MCF 10A (cell line): ENCODE measurements around the gene BOD1L1. TPM values are rescaled to one million over a fixed set of nuclear protein-coding genes. Genes with fewer than 3 reads are reported as not detected.

ENCODE experiments used
- BruUV-seq: library from RNA; stranded (reverse); fragments of 400-500 nt; replicated peaks from 2 replicates; lab custom pipeline; 2021; lab: Mats Ljungman, UMichigan
- CTCF ChIA-PET: fragments of 300-600 bp; sonication (Branson Sonifier 250); formaldehyde crosslinking; extraction: SDS; loops from one replicate; lab custom pipeline; 2021; ENCODE audit warnings: antibody characterized with exemption, inconsistent platforms; lab: Yijun Ruan, JAX
- POLR2A ChIA-PET: fragments of 300-600, 350-650 bp; sonication (Branson Sonifier 250); formaldehyde crosslinking; extraction: SDS; loops from one replicate; lab custom pipeline; 2020; ENCODE audit warnings: antibody characterized with exemption, inconsistent platforms; lab: Yijun Ruan, JAX
- DNase-seq: peaks from one replicate; pipeline ENCODE4 v3.0.0-alpha.2; 2018; ENCODE audit not compliant: unreplicated experiment
- H3K27ac Mint-ChIP-seq: one replicate; pipeline ENCODE4 v1.8.0; 2022; ENCODE audit warnings: mild to moderate bottlenecking, low read depth, mixed read lengths; ENCODE audit not compliant: unreplicated experiment
- H3K27me3 Mint-ChIP-seq: one replicate; pipeline ENCODE4 v1.8.0; 2022; ENCODE audit warnings: mixed read lengths; ENCODE audit not compliant: insufficient read depth, unreplicated experiment
- H3K36me3 Mint-ChIP-seq: one replicate; pipeline ENCODE4 v1.8.0; 2022; ENCODE audit warnings: mild to moderate bottlenecking, moderate library complexity, mixed read lengths; ENCODE audit not compliant: insufficient read depth, unreplicated experiment
- H3K4me1 Mint-ChIP-seq: one replicate; pipeline ENCODE4 v1.8.0; 2022; ENCODE audit warnings: mixed read lengths; ENCODE audit not compliant: insufficient read depth, unreplicated experiment
- H3K4me3 Mint-ChIP-seq: one replicate; pipeline ENCODE4 v1.8.0; 2022; ENCODE audit warnings: mild to moderate bottlenecking, moderate library complexity, mixed read lengths; ENCODE audit not compliant: unreplicated experiment
- H3K9me3 Mint-ChIP-seq: one replicate; pipeline ENCODE4 v1.8.0; 2022; ENCODE audit warnings: mixed read lengths; ENCODE audit not compliant: unreplicated experiment
- intact Hi-C: fragments of 100-400 bp; cut with micrococcal nuclease; formaldehyde crosslinking; loops from 2 replicates; pipeline ENCODE4 v1.14.1; 2022
- total RNA-seq: library from RNA; stranded (reverse); gene quantifications from 2 replicates; pipeline ENCODE4 v1.2.3, GENCODE V29; 2022
- TF ChIP-seq, protein P1 (sequence below): fragments of 200-600 bp; IDR thresholded peaks from one replicate; pipeline ENCODE4 v1.8.0; 2022; ENCODE audit warnings: antibody characterized with exemption, mild to moderate bottlenecking; ENCODE audit not compliant: unreplicated experiment

The BOD1L1 gene
- total RNA-seq, 1 experiment from 2014 or later: 46.8 TPM

DNA sequence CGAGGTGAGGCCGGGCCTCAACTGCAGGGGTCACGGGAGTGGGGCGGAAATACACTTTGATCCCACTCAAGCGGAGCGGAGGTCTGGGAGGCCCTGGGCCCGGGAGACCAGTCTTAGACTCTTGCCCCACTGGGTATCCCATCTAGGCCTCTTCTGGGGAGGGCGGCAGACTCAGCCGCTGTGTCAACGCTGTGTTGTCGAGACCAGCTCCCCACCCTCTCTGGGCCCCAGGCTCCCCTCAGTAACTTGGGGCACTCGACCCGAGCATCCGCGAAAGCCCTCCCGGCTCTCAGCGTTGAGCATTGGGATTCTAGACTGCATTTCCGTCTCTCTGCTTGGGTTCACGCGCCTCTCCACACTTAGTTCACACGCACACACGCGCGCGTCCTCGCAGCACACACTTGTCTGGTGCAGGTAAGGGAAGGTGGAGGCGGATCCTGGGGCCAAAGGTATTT, 84.9 kb downstream of the BOD1L1 start:
- DNase-seq: no peak
- POLR2A ChIA-PET: no interaction called here
- Mint-ChIP-seq H3K9me3 (peaks cover 5% of the 10 kb centered on the region), H3K36me3 (no peaks in the 10 kb centered on the region), H3K4me1 (no peaks in the 10 kb centered on the region), H3K4me3 (peak overlapping the region; percentile 38), H3K27me3 (no peaks in the 10 kb centered on the region), H3K27ac (no peak overlapping the region)
- intact Hi-C loops: no loop called here
- BruUV-seq: no TSS peak
- TF ChIP-seq, protein P1, sequence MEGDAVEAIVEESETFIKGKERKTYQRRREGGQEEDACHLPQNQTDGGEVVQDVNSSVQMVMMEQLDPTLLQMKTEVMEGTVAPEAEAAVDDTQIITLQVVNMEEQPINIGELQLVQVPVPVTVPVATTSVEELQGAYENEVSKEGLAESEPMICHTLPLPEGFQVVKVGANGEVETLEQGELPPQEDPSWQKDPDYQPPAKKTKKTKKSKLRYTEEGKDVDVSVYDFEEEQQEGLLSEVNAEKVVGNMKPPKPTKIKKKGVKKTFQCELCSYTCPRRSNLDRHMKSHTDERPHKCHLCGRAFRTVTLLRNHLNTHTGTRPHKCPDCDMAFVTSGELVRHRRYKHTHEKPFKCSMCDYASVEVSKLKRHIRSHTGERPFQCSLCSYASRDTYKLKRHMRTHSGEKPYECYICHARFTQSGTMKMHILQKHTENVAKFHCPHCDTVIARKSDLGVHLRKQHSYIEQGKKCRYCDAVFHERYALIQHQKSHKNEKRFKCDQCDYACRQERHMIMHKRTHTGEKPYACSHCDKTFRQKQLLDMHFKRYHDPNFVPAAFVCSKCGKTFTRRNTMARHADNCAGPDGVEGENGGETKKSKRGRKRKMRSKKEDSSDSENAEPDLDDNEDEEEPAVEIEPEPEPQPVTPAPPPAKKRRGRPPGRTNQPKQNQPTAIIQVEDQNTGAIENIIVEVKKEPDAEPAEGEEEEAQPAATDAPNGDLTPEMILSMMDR: no peak
- CTCF ChIA-PET: interaction anchor here (0.7 to 2.4 kb wide), 2 partner anchors 10 to 689 kb away, joined by 4 to 9 read pairs; no protein-coding TSS in a partner anchor

DNA sequence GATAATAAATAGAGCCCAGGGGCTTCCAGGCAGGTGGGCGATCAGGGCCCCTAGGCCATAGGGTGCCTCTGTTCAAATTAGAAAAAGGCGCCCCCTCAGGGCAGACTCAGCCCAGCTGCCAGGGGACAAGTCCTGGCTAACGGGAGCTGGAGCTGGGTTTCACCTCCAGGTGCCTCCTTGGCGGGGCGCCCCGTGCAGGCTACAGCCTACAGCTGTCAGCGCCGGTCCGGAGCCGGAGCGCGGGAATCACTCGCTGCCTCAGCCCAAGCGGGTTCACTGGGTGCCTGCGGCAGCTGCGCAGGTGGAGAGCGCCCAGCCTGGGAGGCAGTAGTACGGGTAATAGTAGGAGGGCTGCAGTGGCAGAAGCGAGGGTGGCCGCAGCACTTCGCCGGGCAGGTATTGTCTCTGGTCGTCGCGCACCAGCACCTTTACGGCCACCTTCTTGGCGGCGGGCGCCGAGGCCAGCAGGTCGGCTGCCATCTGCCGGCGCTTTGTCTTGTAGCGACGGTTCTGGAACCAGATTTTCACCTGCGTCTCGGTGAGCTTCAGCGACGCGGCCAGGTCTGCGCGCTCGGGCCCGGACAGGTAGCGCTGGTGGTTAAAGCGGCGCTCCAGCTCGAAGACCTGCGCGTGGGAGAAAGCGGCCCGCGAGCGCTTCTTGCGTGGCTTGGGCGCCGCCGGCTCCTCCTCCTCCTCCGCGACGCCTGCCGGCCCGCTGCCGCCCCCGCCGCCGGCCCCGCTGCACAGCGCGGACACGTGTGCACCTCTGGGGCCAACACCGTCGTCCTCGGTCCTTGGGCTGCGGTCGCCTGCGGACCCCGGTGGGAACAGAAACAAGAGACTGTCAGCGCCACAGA, 85.6 kb downstream of the BOD1L1 start:
- ChIA-PET POLR2A (no interaction called here), CTCF (interaction anchor here (0.7 to 1.5 kb wide), 2 partner anchors 10 to 689 kb away, joined by 4 read pairs; no protein-coding TSS in a partner anchor)
- intact Hi-C loops: no loop called here
- no peak for DNase-seq
- no peaks in the 10 kb centered on the region for H3K4me1 Mint-ChIP-seq
- no peak overlapping the region for H3K27ac Mint-ChIP-seq
- H3K27me3 Mint-ChIP-seq: no peaks in the 10 kb centered on the region
- no peak overlapping the region for H3K4me3 Mint-ChIP-seq
- peaks cover 5% of the 10 kb centered on the region for H3K9me3 Mint-ChIP-seq
- TF ChIP-seq, protein P1: no peak
- no peaks in the 10 kb centered on the region for H3K36me3 Mint-ChIP-seq
- no TSS peak for BruUV-seq

DNA sequence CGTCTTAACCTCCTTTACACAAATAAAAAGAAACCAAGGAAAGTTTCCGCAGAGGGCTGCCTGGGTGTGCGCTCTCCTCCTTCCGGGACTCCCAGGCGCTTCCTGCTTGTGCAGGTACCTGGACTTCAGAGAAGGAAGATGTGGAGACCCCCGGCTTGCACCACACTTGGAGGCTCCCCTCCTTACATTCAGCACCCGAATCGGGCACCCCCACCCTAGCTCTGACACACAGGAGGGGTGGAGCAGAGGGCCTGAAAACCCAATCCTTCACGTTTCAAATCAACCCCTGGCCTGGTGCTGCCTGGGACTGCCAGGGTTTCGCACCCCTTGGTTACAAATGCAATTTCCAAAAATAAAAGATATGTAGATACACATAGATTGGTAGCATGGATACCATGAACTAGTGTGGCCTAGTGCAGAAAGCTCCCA, 86.3 kb downstream of the BOD1L1 start:
- TF ChIP-seq, protein P1: no peak
- Mint-ChIP-seq H3K4me3 (no peak overlapping the region), H3K27ac (no peak overlapping the region), H3K4me1 (no peaks in the 10 kb centered on the region), H3K27me3 (no peaks in the 10 kb centered on the region), H3K36me3 (no peaks in the 10 kb centered on the region), H3K9me3 (peaks cover 5% of the 10 kb centered on the region)
- BruUV-seq: no TSS peak
- POLR2A ChIA-PET: no interaction called here
- intact Hi-C loops: no loop called here
- CTCF ChIA-PET: interaction anchor here (1.5 kb wide), 1 partner anchor 689 kb away, joined by 4 read pairs; no protein-coding TSS in a partner anchor
- DNase-seq: no peak

DNA sequence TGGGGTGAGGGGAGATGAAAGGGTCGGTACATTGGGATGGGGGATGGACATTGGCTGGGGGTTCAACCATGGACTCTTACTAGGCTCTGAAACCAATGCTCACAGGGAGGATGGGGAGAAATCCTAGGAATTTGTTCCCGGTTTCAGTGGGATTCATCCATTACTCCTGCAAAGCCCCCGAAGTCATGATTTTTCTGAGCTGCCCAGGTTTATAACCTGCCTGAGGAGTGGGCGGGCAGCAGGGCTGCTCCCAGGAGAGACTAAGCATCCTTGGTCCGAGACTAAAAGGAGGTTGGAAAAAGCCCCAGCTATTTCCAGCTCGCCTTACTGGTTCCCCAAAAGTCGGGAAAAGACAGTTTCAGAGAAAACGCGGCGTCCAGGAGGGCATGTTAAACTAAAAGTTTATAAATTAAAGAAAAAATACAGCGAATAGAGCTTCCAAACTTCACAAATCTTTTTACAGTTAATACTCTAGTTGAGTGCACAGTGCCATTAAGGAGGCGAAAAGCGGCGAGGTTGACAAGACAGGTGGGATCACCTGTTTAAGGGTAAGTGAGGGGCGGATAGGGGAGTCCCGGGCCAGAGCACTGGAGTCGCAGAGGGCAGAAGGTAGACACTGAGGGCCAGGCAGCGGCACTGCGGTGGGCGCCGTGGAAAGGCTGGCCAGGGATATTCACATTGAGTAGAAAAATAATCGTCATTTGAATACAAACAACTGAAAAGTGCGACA, 86.9 kb downstream of the BOD1L1 start:
- Mint-ChIP-seq H3K9me3 (peaks cover 5% of the 10 kb centered on the region), H3K27me3 (no peaks in the 10 kb centered on the region), H3K27ac (no peak overlapping the region), H3K36me3 (no peaks in the 10 kb centered on the region), H3K4me3 (no peak overlapping the region), H3K4me1 (no peaks in the 10 kb centered on the region)
- ChIA-PET POLR2A (no interaction called here), CTCF (interaction anchor here (1.5 kb wide), 1 partner anchor 688 kb away, joined by 4 read pairs; no protein-coding TSS in a partner anchor)
- BruUV-seq: no TSS peak
- intact Hi-C loops: no loop called here
- TF ChIP-seq, protein P1: no peak
- no peak for DNase-seq
